ENCODE measurements around the gene GPR82.

DNA sequence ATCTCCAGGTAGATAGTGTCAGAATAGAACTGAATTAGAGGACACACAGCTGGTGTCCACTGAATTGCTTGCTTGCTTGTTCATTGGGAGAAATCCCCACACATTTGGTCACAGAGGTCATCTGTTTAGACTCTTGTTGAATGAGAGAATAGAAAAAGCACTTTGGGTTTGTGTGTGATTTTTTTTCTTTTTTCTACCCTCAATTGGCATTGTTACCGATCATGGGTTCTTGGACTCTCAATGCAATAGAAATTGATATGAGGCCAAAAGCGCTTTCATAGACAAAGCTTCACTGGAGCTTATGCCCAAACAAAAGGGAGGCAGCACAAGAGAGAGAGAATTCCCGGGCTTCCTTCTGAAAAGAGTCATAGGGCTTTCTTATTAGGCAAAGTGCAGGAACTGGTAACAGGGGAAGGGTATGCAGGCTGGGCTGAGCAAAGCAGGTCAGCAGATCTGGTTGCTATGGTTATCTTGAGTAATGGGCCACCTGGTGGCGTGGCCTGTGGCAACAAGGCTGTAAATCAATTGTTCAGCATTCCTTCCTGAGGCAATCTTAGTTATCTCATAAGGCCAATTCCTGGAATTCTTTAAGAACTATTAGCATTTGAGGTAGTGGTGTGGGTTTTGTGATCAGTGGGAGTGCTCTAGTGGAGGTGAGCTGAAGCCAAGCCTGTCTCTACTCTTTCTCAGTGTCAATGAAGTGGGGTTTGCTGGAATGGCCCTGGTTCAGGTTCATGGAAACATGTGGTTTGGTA, 5.3 kb upstream of the GPR82 start:
- TF ChIP-seq, protein P1, sequence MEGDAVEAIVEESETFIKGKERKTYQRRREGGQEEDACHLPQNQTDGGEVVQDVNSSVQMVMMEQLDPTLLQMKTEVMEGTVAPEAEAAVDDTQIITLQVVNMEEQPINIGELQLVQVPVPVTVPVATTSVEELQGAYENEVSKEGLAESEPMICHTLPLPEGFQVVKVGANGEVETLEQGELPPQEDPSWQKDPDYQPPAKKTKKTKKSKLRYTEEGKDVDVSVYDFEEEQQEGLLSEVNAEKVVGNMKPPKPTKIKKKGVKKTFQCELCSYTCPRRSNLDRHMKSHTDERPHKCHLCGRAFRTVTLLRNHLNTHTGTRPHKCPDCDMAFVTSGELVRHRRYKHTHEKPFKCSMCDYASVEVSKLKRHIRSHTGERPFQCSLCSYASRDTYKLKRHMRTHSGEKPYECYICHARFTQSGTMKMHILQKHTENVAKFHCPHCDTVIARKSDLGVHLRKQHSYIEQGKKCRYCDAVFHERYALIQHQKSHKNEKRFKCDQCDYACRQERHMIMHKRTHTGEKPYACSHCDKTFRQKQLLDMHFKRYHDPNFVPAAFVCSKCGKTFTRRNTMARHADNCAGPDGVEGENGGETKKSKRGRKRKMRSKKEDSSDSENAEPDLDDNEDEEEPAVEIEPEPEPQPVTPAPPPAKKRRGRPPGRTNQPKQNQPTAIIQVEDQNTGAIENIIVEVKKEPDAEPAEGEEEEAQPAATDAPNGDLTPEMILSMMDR (IDR thresholded peaks at IDR 0.05), result no peak
- no peak for TF ChIP-seq EZH2 (IDR thresholded peaks at IDR 0.05; ENCODE audit: borderline replicate concordance, insufficient read depth, low read depth, low read length, poor library complexity, severe bottlenecking)

Data from B cell (primary cell).